GM12892 (cell line): ENCODE results near the gene GOT1.

ENCODE experiments used
- DNase-seq: peaks from one replicate; pipeline ENCODE4 v3.0.0; 2011; ENCODE audit not compliant: insufficient read length
- FAIRE-seq: peaks from 2 replicates; lab custom pipeline; 2011; peaks lifted over from hg19 to GRCh38; lab: Jason Lieb, UNC
- POLR2A ChIP-seq: IDR thresholded peaks from 2 replicates; pipeline ENCODE4 v1.6.1; 2011; ENCODE audit warnings: low read depth, low read length, control low read depth
- POLR2AphosphoS5 ChIP-seq: IDR thresholded peaks from 2 replicates; pipeline ENCODE4 v1.6.1; 2011; ENCODE audit warnings: low read depth, low read length, control low read depth
- TAF1 ChIP-seq: IDR thresholded peaks from 2 replicates; pipeline ENCODE4 v1.6.1; 2011; ENCODE audit warnings: low read depth, mild to moderate bottlenecking, control low read depth, low read length, borderline replicate concordance

Gene GOT1

DNA sequence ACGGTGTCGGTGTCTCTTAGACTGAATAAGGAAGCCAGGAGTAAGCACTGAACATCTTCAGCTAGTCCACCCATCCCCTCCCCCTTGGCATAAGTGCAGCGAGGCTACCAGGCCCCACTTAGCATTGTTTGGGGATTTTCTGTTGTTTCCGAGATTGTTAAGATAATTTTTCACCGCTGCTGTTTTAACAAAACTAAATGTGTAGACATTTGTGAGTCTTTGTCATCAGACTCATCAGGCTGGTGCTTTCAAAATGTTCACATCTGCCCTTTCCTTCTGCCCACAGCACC is 21.0 kb upstream of the GOT1 start:
- DNase-seq: no peak
- FAIRE-seq: no peak
- no peak for TF ChIP-seq POLR2AphosphoS5
- no peak for TF ChIP-seq TAF1
- no peak for TF ChIP-seq POLR2A

DNA sequence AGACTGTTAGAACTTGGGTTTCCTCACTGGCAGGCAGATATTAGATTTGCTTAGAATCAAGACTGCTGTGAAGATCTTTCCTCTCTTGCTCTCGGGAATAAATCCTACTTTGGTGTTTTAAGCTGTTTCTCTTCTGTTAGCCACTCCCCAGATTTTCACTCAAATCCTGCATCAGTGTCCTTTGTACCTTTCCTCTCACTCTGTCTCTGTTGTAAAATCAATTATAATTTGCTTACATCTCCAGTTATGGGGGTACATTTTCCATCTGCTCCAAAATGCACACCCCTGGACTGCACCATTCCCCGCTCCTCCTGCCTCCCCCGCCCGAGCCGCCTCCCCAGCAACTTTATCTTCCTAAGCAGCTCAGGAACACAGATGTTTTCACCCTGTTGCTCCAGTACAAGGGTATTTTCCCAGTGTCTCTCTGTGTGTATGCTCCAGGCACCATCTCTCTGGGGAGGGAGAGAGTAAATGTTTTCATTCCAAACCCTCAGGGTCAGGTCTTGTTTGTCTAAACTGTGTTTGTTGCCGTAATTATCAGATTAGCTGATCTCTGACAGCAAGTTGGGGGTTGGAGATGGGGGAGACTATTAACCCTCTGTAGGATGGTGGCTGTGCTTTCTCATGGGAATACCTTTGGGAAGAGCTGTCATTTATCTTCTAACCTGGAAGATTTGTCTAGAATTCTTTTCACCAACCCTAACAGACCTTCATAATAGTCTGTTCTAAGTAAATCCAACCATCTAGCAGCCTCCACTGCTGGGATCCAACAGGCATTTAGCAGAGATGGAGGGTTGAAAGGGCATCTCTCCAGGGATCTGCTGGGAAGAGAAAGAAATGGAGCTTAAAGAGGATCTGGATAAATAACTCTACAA is 20.4 kb upstream of the GOT1 start:
- FAIRE-seq (no peak), DNase-seq (no peak)
- no peak for TF ChIP-seq POLR2A
- no peak for TF ChIP-seq TAF1
- TF ChIP-seq POLR2AphosphoS5: no peak

DNA sequence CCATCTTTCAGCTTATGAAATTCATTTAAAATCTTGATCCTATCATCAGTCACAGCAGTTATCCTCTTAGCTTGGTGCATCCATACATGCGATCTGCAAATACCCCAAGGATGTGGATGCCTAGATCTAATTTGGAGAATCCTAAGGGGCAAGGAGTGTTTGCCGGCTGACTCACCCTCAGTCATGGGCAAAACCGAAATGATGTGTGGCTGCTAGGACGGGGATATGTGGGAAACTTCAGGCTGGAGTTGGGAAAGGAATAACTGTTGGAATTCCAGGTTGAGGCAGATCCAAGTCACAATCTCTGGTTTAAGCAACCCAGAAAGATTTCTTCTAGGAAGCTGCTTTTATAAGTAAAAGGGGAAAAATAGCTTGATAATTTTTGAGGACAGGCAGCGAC is 19.7 kb upstream of the GOT1 start:
- TF ChIP-seq POLR2A (no peak), TAF1 (no peak), POLR2AphosphoS5 (no peak)
- FAIRE-seq (no peak), DNase-seq (no peak)

GRCh38 chr10:99449023-99449422 is 18.6 kb upstream of the GOT1 start:
- FAIRE-seq: no peak
- no peak for DNase-seq
- TF ChIP-seq TAF1: no peak
- TF ChIP-seq POLR2AphosphoS5: no peak
- no peak for TF ChIP-seq POLR2A

DNA sequence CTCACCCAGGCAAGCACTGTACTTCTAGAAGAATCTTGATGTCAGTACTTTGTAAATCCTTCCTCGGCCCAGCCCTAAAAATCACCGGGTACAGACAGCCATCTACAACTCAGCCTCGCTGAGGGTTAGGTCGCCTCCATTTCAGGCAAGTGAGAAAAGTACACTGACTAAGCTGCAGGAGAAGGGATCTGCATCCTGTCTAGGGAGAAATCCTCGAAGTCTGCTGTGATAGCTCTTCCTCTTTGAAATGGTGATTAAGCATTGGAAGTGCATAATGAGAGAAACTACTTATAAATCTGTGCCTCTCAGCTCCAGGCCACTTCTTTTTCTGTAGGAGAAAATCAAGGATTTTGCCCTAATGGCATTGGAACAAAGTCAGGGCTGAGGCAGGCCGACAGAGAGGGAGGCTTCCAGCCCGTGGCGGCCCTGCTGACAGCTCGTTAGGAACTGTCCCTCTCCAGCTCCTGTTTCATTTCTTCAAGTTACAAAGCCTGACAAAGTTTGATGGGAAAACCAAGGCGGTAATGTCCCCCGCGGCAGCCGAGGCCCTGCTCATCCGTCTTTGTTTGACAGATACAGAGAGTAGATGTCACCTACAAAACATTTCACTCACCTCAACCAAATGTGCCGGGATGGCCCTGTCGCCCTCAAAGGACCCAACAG is 14.1 kb upstream of the GOT1 start:
- FAIRE-seq (no peak), DNase-seq (no peak)
- TF ChIP-seq POLR2AphosphoS5: no peak
- TF ChIP-seq TAF1: no peak
- TF ChIP-seq POLR2A: no peak

- TF ChIP-seq POLR2A: no peak
- TF ChIP-seq POLR2AphosphoS5: no peak
- TF ChIP-seq TAF1: no peak
- no peak for FAIRE-seq
- DNase-seq: no peak
These were observed 13.1 kb upstream of the GOT1 start for GRCh38 chr10:99443500-99443899.

GRCh38 chr10:99442394-99442793 is 12.0 kb upstream of the GOT1 start:
- TF ChIP-seq POLR2A (no peak), TAF1 (no peak), POLR2AphosphoS5 (no peak)
- no peak for FAIRE-seq

DNA sequence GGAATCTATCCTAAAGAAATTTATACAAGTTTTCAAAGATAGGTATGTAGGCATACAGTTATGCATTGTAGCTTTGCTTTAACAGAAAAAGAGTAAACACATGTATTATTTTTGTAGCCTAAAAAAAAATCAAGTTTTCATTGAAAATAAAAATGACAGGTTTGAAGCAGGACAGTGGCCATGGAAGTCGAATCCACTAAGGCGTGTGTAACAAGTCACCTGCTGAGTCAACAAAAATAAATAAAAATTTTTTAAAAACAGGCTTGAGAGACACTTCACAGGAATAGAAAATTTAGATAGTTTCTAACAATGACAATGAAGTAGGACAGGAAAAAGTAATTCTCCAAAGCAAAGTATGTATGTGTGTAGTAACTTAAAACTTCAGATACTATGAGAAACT is 8.5 kb upstream of the GOT1 start:
- DNase-seq (no peak), FAIRE-seq (no peak)
- TF ChIP-seq TAF1 (no peak), POLR2A (no peak), POLR2AphosphoS5 (no peak)

More at GRCh38 chr10:99442394-99442793, 12.0 kb upstream of the GOT1 start:
- no peak for DNase-seq

DNA sequence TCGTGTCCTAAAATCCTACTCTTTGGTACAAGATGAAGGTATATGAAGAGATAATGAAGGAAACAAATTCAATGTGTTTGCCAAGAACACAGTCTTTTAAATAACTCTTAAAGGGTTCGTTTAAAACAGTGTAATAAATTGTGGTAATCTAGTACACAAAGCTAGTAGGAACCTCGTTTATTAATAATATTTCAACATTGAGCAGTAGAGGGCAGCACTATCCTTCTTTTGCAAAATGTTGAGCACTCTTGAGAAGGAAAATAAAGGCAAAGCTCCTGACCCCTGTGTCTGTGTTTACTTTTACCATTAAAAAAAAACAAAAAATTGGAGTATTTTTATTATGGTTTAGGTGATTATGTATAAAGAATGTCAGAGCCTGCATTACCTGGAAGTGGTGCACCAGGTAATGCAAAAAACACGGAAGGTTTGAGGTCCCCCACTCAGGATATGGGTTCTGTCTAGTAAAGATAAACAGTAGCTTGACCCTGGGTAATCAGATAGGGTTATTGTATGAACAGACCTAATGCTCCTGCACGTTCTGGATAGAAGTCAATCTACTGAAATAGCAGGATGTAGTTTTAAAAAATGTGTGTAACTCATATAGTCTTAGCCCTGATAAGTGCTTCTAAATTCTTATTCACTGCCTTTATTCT is 5.7 kb upstream of the GOT1 start:
- FAIRE-seq (no peak), DNase-seq (no peak)
- TF ChIP-seq POLR2AphosphoS5 (no peak), POLR2A (no peak), TAF1 (no peak)

GRCh38 chr10:99433378-99434020 is 3.1 kb upstream of the GOT1 start:
- TF ChIP-seq POLR2A (no peak), POLR2AphosphoS5 (no peak), TAF1 (no peak)
- DNase-seq (no peak), FAIRE-seq (no peak)

GRCh38 chr10:99432881-99433280 is 2.5 kb upstream of the GOT1 start:
- DNase-seq (no peak), FAIRE-seq (no peak)
- TF ChIP-seq POLR2A: no peak
- TF ChIP-seq TAF1: no peak
- TF ChIP-seq POLR2AphosphoS5: no peak
